ENCODE data around the gene SLC5A1. TPM values are rescaled to one million over a fixed set of nuclear protein-coding genes. Genes with fewer than 3 reads are reported as not detected.

SLC5A1 gene
- total and polyA plus RNA-seq, 2 donors from 2014 or later = 1.0 to 3.0 TPM

DNA sequence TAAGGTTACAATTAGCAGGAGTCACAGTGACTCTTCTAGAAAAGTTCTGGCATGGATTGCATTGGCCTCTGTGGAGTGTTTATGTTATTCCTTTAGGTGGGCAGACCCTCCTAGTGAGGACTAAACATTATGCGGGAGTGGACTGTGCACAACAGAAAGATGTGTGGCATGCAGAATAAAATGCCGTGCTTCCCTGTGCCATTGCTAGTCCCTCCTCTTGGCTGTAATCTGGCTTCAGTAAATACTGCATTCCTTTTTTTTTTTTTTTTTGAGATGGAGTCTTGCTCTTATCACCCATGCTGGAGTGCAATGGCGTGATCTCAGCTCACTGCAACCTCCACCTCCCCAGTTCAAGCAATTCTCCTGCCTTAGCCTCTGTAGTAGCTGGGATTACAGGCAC is 45.0 kb downstream of the SLC5A1 start:
- H3K4me1 ChIP-seq (ENCODE audit: control insufficient read depth in 2 of 3, insufficient read depth in 2 of 3, low read depth in 1 of 3, low read length in 3 of 3) = no peaks in the 10 kb centered on the region
- TF ChIP-seq CTCF (IDR thresholded peaks at IDR 0.05; ENCODE audit: borderline replicate concordance, extremely low read depth, insufficient read depth) = no peak
- no peak overlapping the region for H3K4me3 ChIP-seq (ENCODE audit: low read length in 3 of 3)
- no peak overlapping the region for H3K27ac ChIP-seq (ENCODE audit: low read depth in 2 of 2, low read length in 2 of 2)
- intact Hi-C loops (cut with DNase I) = loop anchor here (10.0 kb wide), 1 partner anchor 113 kb away; no protein-coding TSS in a partner anchor
- FAIRE-seq = no peak
- DNase-seq = no peak
- no peaks in the 10 kb centered on the region for H3K36me3 ChIP-seq (ENCODE audit: control insufficient read depth in 2 of 3, insufficient read depth in 3 of 3, low read length in 3 of 3)
- H3K27me3 ChIP-seq (ENCODE audit: control insufficient read depth, insufficient read depth, low read length) = no peaks in the 10 kb centered on the region
- H3K9me3 ChIP-seq (ENCODE audit: control insufficient read depth in 2 of 3, insufficient read depth in 1 of 3, low read length in 3 of 3) = no peaks in the 10 kb centered on the region
- no peak overlapping the region for H3K9ac ChIP-seq (ENCODE audit: low read length in 3 of 3)

DNA sequence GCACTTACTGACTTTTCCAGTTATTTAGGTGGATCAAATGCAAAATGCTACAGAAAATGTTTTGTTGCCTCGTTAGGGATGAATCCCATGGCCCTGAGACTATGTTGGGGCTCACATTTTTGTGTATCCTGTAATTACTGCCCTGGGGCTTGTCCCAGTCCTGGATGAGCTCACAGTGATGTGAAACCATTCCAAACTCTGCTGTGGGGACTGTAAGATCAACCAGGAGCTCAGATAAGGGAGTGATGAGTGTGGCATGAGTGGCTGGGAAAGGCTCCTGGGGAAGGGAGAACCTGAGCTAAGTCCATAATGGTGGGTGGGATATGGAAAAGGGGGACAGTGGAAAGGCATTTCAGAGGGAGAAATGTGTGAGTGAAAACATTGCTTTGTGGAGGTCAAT is 54.0 kb downstream of the SLC5A1 start:
- FAIRE-seq = no peak
- no peak for TF ChIP-seq CTCF (IDR thresholded peaks at IDR 0.05; ENCODE audit: borderline replicate concordance, extremely low read depth, insufficient read depth)
- intact Hi-C loops (cut with DNase I) = no loop called here

GRCh38 chr22:32097881-32098499 is 54.9 kb downstream of the SLC5A1 start:
- FAIRE-seq = no peak
- H3K27me3 ChIP-seq (ENCODE audit: control insufficient read depth, insufficient read depth, low read length) = no peaks in the 10 kb centered on the region
- no peak for TF ChIP-seq CTCF (IDR thresholded peaks at IDR 0.05; ENCODE audit: borderline replicate concordance, extremely low read depth, insufficient read depth)

More for the DNA sequence above, 54.0 kb downstream of the SLC5A1 start:
- no peak for DNase-seq
- H3K4me3 ChIP-seq (ENCODE audit: low read length in 3 of 3) = no peak overlapping the region
- no peaks in the 10 kb centered on the region for H3K36me3 ChIP-seq (ENCODE audit: control insufficient read depth in 2 of 3, insufficient read depth in 3 of 3, low read length in 3 of 3)
- H3K27ac ChIP-seq (ENCODE audit: low read depth in 2 of 2, low read length in 2 of 2) = no peak overlapping the region
- no peak overlapping the region for H3K9ac ChIP-seq (ENCODE audit: low read length in 3 of 3)
- no peaks in the 10 kb centered on the region for H3K27me3 ChIP-seq (ENCODE audit: control insufficient read depth, insufficient read depth, low read length)
- H3K4me1 ChIP-seq (ENCODE audit: control insufficient read depth in 2 of 3, insufficient read depth in 2 of 3, low read depth in 1 of 3, low read length in 3 of 3) = no peaks in the 10 kb centered on the region
- H3K9me3 ChIP-seq (ENCODE audit: control insufficient read depth in 2 of 3, insufficient read depth in 1 of 3, low read length in 3 of 3) = no peaks in the 10 kb centered on the region

GRCh38 chr22:32100711-32101110 is 57.6 kb downstream of the SLC5A1 start:
- no peak overlapping the region for H3K4me3 ChIP-seq (ENCODE audit: low read length in 3 of 3)

More at GRCh38 chr22:32097881-32098499, 54.9 kb downstream of the SLC5A1 start:
- no peaks in the 10 kb centered on the region for H3K4me1 ChIP-seq (ENCODE audit: control insufficient read depth in 2 of 3, insufficient read depth in 2 of 3, low read depth in 1 of 3, low read length in 3 of 3)
- no peak for DNase-seq
- H3K27ac ChIP-seq (ENCODE audit: low read depth in 2 of 2, low read length in 2 of 2) = no peak overlapping the region
- no peak overlapping the region for H3K9ac ChIP-seq (ENCODE audit: low read length in 3 of 3)
- no peaks in the 10 kb centered on the region for H3K9me3 ChIP-seq (ENCODE audit: control insufficient read depth in 2 of 3, insufficient read depth in 1 of 3, low read length in 3 of 3)
- H3K4me3 ChIP-seq (ENCODE audit: low read length in 3 of 3) = no peak overlapping the region
- intact Hi-C loops (cut with DNase I) = no loop called here
- no peaks in the 10 kb centered on the region for H3K36me3 ChIP-seq (ENCODE audit: control insufficient read depth in 2 of 3, insufficient read depth in 3 of 3, low read length in 3 of 3)

More at GRCh38 chr22:32100711-32101110, 57.6 kb downstream of the SLC5A1 start:
- Histone ChIP-seq H3K9me3 (ENCODE audit: control insufficient read depth in 2 of 3, insufficient read depth in 1 of 3, low read length in 3 of 3) (no peaks in the 10 kb centered on the region), H3K27ac (ENCODE audit: low read depth in 2 of 2, low read length in 2 of 2) (no peak overlapping the region), H3K9ac (ENCODE audit: low read length in 3 of 3) (no peak overlapping the region), H3K36me3 (ENCODE audit: control insufficient read depth in 2 of 3, insufficient read depth in 3 of 3, low read length in 3 of 3) (no peaks in the 10 kb centered on the region), H3K27me3 (ENCODE audit: control insufficient read depth, insufficient read depth, low read length) (no peaks in the 10 kb centered on the region), H3K4me1 (ENCODE audit: control insufficient read depth in 2 of 3, insufficient read depth in 2 of 3, low read depth in 1 of 3, low read length in 3 of 3) (no peaks in the 10 kb centered on the region)
- FAIRE-seq = no peak
- TF ChIP-seq CTCF (IDR thresholded peaks at IDR 0.05; ENCODE audit: borderline replicate concordance, extremely low read depth, insufficient read depth) = no peak
- intact Hi-C loops (cut with DNase I) = no loop called here
- DNase-seq = no peak
